Suppressor macrophage treated with lipopolysaccharide for 1 hour (primary cell): ENCODE data around the gene TMEM219.
A peak's percentile ranks its signal among the peaks of the same experiment; 100 is the strongest.
"Not testable (repeated sequence)": the region's sequence is repeated elsewhere in the genome, so short reads cannot be mapped to it uniquely, and the experiment has no call there.

Source experiments
- DNase-seq, 3 donors: peaks; one replicate each; pipeline ENCODE4 v3.0.0-alpha.2; 2020 to 2022

Gene TMEM219

DNA sequence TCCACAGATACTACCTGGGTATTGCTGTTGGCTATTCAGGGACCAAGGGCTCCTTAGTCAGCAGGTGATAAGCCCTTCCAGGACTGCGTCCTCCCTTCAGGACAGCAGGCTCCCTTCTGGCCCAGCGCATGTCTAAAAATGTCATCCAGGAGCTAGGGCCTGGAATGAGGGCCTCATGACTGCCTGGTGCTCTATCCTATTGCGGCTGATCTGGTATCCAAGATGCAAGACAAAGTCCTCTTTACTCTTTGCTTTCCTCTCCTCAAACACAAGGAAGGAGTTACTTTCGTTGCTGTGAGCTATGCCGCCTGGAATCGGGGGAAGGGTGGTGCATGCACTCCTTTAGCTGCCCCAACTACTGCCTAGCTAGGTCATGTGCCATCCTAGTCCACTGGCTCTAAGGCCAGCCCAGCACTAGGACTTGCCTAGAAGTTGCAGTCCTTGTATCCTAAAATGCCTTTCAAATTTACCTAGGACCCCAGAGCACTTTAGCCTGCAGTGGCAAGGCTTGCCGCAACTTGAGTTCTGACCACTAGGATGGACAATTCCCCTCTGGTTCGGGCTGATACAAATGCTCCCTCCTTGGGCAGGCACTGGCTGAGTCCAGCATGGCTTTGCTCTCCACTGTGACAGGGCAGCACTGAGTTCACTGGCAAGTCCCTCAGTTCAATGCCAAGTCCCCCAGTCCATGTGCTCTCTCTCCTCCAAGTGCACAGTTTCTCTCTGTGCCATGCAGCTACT is 10.1 kb upstream of the TMEM219 start:
- DNase-seq = no peak

DNA sequence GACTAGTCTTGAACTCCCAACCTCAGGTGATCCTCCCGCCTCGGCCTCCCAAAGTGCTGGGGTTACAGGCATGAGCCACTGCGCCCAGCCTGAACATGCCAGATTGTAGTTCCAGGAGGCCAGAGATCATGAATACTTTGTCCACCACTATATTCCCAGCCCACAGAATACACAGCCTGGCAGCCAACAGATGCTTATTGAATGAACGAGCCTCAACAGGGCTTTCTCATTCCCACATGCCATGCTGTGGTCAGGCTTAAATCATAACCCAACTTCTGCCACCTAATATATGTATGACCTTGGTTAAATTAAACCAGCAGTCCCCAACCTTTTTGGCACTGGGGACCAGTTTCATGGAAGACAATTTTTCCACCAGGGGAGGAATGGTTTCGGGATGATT is 3.1 kb upstream of the TMEM219 start:
- no peak for DNase-seq

DNA sequence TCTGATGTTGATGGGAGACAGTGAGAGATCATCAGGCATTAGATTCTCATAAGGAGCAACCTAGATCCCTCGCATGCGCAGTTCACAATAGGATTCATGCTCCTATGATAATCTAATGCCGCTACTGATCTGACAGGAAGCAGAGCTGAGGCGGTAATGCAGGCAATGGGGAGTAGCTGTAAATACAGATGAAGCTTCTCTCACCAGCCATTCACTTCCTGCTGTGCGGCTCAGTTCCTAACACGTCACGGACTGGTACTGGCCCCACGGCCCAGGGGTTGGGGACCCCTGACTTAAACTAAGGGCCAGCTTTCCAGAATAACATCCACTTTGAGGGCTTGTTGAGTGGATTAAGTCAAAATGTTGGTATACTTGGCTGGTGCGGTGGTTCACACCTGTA is 2.6 kb upstream of the TMEM219 start:
- DNase-seq = no peak

DNA sequence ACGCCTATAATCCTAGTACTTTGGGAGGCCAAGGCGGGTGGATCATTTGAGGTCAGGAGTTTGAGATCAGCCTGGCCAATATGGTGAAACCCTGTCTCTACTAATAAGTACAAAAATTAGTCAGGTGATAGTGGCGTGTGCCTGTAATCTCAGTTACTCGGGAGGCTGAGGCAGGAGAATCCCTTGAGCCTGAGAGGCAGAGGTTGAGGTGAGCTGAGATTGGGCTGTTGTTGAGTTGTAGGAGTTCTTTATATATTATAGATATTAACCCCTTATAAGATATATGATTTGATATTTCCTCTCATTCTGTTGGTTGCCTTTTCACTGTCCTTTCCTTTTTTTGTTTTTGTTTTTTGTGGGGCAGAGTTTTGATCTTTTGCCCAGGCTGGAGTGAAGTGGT is 2.1 kb upstream of the TMEM219 start:
- not testable (repeated sequence) for DNase-seq

DNA sequence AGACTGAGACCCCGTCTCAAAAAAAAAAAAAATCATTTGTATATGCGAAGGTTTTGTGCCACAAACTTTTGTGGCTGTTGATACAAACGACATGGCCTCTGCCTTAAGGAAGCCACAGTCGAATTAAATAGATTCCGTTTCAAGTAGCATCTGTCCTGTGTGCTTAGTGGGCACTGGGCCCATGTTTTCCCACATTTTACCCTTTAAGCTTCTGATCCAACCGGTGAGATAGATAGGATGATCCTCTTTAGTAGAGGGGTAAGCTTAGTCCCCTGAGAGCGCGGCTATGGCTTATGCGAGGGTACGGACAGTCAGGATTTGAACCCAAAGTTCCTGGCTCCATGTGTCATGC is 776 bp upstream of the TMEM219 start:
- DNase-seq = no peak

DNA sequence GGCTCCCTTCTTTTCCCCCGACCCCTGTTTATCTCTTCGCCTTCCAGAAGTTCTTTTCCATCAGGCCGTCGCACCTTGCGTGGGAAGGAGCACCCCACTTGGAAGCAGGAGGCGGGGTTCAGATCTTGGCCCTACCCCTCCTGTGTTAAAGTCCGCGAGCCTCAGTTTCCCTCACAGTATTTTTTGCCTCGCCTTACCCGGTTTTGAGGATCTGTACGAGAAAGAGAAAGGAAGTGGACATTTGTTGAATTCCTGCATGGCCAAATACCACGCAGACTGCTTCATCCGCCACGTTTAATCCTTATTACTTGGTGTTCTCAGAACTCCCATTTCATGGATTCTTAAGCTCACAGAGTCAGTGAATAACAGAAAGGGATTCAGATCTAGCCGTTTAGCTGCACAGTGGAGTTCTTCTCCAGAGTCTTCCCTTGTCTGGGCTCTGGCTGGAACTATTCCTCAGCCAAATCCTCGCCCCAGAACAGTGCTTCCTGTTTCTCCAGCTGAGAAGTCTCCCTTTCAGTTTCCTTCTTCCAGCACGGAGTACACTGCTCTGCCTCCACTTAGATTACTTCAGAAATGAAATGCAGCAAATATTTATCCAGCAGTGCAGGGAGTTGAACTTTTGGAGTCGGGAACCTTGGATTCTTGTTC is 590 bp downstream of the TMEM219 start:
- DNase-seq = peak; percentile 86 to 94 (median 89)

DNA sequence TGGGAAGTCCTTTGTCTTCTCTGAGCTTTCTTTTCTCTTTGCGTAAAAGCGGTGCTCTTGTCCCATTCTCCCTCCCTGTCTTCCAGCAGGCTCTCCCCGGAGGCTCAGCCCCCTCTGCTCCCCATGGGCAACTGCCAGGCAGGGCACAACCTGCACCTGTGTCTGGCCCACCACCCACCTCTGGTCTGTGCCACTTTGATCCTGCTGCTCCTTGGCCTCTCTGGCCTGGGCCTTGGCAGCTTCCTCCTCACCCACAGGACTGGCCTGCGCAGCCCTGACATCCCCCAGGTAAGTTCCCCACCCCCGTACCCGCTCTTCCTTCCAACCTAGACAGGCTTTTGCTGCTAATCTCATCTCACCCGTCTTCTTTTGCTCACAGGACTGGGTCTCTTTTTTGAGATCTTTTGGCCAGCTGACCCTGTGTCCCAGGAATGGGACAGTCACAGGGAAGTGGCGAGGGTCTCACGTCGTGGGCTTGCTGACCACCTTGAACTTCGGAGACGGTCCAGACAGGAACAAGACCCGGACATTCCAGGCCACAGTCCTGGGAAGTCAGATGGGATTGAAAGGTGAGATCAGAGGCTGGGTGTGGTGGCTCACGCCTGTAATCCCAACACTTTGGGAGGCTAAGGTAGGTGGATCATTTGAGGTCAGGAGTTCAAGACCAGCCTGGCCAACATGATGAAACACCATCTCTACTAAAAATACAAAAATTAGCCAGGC is 1.3 kb downstream of the TMEM219 start:
- peak; percentile 24 to 46 (median 24) for DNase-seq

DNA sequence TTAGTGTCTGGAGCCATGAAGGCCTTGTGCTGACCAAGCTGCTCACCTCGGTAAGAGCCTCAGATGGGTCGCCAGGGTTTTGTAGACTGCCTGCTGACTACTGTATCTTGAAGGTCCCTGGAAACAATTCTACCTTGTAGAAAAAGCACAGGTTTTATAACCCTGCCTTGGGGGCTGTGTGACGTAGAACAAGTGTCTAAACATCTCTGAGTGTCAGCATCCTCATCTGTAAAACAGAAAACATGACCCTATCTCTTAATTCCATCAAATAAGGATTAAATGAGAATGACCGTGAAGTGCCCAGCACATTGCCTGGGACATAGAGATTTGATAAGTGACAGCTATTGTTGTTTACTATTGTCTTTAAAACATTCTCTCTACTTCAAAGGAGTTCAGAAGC is 6.3 kb downstream of the TMEM219 start:
- no peak for DNase-seq

DNA sequence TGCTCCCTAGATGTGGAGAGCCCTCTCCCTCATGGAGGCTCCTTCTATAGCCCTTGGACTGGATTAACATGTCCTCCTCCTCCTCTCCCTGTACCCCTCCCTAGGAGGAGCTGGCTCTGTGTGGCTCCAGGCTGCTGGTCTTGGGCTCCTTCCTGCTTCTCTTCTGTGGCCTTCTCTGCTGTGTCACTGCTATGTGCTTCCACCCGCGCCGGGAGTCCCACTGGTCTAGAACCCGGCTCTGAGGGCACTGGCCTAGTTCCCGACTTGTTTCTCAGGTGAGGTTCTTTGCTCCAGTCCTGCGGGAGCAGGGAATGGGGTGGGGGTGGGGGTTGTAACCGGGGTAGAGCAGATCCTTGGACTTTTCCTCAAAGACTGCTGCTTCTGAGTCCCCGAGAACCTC is 9.4 kb downstream of the TMEM219 start:
- DNase-seq = no peak

DNA sequence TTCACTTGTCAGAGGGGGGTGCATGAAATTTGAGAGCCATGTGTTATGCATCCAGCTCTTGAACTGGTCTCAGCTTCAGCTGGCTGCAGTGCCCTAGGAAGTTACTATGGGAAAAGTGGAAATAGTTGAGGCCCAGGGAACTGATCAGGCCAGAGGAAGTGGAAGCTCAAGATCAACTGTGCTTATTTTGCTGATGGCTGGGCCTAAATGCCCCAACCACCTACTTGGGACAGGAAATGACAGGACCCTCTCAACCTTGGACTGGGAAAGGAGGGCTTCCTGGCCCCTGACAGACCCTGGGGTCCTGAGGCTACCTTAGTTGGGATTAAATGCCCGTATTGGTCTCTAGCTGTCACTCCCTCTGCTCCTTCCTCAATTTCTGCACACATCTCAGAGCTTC is 10.6 kb downstream of the TMEM219 start:
- no peak for DNase-seq

DNA sequence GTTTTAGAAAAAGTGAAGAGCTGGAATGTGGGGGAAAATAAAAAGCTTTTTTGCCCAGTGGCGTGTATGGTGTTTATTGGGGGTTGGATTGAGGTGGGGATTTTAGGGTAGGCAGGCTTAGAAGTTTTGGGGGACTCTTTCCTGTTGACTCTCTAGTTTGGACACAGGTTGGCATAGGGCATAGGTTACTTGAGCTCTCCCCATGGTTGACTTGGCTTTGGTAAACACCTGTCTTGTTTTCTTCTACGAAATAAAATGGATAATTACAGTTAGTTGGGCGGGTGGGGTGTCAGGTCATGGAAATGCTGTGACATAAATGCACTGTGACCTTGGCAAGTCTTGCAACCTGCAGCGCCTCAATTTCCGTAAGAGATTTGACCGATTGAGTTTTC is 11.1 kb downstream of the TMEM219 start:
- DNase-seq = no peak

DNA sequence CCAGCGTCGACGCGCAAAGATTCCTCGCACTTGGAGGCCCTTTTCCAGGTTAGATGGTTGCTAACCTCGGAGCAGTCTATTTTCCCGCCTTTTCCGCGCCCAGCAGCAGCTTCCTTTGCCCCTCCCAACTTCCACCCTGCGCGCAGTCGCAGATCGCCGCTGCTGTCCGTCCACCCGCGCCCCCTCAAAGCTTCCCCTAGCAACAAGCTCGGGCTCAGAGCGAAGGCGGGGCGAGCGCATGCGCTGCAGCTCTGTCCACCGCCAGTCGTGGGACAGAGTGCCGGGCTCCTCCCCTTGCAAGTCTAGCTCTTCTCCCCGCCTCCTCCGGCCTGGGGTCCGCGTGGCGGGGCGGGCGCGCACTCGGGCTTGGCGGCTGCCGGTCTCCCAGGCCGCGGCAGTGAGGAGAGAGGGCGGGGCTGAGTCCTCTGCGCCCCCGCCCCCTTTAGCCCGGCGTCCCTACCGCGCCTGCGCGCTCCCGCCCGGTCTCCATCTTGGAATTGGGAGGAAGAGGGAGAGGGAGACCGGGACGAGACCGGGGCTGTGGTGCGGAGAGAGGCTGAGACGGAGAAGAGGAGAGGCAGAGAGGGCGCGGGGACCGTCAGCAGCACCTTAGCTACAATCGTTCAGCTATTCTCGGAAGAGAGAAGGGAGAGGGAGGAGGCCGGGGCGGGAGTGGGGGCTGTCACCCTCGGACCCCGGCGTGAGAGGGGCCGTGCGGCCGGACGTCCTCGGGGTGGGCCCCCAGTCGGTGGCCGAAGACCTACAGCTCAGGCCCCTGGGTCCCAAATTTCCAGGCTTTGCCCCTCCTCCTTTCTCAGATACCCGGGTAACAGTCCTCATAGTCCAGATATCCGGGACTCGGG is 11.7 kb downstream of the TMEM219 start, which contains the start of gene TAOK2:
Gene TAOK2, plus strand, starts transcription at position 485 of the 863 bp plus-strand sequence. CDS start 3,905 bp downstream, outside the sequence.
- DNase-seq = peak; percentile 99 to 100 (median 99)

DNA sequence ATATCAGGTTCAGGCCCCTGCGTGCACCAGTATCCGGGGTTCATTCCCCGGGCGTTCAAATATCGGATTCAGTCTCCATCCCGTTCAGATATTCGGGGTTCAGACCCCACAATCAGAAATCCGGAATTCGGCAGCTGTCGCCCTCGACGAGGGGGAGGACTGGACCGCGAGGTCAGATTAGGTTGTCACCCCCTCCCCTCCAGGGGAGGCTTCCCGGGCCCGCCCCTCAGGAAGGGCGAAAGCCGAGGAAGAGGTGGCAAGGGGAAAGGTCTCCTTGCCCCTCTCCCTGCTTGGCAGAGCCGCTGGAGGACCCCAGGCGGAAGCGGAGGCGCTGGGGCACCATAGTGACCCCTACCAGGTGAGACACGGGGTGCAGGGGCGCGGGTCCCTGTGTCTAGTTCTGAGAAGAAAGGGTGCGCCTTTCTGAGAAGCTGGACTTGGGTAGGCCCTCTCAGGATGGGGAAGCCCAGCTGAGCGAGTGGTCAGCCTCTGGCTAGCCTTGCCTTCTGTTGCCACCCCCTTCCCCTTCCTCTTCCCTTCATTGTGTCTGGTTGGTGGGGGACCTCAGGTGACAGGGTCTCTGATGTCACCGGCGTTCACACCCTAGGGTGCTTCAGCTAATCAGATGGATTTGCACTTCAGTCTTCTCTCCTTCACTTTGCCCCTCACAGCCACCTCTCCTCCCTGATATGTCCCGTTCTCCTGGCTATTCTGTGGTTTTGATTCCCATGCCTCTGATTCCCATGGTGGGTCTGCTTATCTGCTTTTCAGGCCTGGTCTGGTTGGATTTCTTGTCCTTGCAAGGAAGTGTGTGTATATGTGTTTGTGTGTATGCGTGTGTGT is 12.6 kb downstream of the TMEM219 start:
- DNase-seq = peak; percentile 68 to 81 (median 80)

DNA sequence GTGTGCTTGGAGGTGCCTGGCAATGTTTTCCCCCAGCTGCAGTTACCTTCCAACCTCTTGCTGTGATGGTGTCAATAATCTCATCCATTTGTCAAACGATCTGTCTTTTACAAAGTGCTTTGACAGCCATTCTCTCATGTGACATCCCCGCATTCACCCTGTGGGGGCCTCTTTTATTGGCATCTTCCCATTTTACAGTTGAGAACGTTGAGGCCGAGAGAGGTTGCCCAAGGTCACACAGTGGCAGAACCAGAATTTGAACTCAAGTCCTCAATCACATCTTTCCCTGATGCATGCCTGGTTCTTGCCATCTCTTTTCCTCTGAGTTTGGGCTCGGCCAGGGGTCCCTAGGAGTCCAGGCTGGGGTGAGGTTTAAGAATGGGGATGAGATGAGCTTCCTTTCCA is 13.3 kb downstream of the TMEM219 start:
- no peak for DNase-seq

DNA sequence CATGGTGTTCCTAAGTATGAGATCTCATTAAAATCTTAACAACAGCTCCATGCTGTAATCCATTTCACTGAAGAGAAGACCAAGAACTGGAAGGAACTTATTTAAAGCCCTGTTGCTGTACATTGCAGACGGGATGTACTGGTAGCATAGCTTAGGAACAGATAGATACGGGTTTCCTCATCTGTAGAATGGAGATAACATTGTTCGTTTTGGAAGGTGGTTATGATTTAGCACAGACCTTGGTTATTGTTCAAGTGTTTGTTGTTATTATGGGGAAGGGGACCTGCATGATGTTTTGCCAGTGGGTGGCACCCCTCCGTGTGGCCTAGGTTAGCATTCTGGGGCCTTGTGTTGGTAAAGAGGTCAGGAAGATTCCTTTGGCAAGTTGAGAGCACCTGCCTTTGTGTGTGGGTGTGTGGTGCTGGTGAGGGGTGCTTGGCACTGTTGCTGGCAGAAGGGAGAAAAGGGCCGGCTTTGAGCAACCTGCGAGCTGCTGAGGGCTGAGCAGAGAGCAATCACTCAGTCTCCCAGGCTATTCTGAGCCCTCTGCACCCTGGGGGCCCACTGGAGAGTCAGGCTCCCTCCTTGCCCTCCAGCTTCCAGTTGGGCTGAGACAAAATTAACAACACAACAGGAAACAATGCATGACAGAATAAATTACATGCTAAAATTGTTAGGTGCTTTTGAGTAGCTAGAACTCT is 14.1 kb downstream of the TMEM219 start:
- DNase-seq = no peak

DNA sequence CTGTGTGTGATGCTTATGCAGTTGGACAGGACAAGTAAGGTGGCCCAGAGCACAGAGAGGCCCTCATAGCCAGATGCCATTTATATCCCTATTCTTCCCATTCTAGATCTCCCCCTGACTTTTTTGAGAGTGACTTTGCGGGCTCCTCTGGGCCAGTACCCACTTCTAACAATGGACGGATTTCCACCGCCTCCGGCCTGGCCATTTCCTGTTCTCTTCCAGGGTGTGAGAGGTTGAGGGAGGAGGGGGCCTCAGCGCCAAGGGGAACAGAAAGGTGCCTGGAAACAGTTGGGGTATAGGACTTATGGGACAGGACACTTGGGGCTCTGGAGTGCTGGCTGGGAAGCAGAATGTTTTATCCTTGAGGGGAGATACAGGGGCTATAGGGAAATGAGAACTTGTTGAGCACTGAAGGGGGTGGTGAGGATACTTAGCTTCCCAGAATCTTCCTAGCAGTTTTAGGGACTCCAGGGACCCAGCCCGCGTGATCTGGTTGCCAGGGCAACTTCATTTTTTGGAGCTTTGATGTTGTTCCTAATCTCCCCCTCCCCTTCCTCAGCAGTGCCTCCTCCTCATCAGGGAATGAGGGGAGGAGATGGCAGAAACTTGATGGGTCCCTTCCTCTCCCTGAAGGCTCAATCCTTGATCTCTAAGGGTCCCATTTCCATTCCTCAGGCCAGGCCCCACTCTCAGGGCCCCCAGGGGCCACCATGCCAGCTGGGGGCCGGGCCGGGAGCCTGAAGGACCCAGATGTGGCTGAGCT is 15.4 kb downstream of the TMEM219 start:
- no peak for DNase-seq

DNA sequence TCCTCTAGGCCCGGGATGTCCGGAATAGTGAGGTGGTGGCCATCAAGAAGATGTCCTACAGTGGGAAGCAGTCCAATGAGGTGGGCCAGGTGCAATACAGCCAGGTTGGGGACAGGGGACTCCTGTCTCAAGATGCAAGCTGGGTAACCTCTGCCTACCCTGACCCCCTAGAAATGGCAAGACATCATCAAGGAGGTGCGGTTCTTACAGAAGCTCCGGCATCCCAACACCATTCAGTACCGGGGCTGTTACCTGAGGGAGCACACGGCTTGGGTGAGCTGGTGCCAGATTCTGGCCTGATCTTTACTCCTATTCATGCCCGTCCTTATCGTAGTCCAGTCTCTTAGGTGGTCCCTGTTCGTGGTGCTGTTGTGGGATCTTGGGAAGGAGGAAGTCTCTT is 16.2 kb downstream of the TMEM219 start:
- no peak for DNase-seq

DNA sequence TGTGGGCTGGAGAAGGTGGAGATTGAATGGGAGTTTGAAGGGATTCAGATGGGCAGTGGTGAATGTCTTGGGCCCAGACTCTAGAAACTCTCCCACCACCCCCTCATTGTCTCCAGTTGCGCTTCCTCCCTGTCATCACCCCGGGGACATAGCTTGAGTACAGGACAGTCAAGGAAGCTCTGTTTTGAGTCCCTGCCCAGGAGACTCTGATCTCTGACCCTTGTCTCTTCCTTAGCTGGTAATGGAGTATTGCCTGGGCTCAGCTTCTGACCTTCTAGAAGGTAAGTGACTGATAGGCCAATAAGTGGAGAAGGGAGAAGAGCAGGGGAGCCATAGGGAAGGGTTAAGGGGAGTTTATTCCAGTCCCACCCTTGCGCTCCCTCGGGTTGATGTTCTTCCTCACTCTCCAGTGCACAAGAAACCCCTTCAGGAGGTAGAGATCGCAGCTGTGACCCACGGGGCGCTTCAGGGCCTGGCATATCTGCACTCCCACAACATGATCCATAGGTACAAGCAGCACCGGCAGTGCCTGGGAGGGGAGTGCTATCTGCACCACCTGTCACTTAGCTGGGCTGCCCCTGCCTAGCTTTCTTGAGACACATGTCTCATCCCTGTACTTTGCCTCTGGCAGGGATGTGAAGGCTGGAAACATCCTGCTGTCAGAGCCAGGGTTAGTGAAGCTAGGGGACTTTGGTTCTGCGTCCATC is 16.8 kb downstream of the TMEM219 start:
- DNase-seq = no peak

DNA sequence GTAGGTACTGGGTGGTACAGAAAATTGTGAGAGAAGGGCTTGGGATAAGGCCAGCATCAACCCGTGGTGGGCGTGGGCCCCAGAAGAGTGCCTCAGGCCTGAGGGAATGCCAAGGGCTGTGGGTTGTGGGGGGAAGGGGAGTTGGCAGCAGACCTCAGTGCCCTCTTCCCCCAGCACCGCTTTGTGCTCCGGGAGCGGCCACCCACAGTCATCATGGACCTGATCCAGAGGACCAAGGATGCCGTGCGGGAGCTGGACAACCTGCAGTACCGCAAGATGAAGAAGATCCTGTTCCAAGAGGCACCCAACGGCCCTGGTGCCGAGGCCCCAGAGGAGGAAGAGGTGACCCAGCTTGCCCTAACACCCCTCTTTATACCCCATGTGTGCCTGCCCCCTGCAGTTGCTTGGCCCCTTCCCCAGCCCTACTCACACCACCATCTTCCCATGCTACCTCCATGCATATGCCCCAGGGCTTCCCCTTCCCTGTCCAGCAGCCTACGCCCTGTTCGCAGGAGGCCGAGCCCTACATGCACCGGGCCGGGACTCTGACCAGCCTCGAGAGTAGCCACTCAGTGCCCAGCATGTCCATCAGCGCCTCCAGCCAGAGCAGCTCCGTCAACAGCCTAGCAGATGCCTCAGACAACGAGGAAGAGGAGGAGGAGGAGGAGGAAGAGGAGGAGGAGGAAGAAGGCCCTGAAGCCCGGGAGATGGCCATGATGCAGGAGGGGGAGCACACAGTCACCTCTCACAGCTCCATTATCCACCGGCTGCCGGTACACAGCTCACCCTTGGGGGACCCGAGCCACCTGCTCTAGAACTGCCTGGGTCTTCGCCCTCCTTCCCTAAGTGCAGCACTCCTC is 20.9 kb downstream of the TMEM219 start:
- DNase-seq = no peak
